H1 (cell line): ENCODE results near the gene CTH. TPM values are rescaled to one million over a fixed set of nuclear protein-coding genes. Genes with fewer than 3 reads are reported as not detected.

Experiments
- CTCF ChIA-PET: fragments of 300-600 bp; sonication (Branson Sonifier 250); formaldehyde crosslinking; loops from one replicate; lab custom pipeline; 2021; ENCODE audit not compliant: partially characterized antibody; lab: Charles Lee
- POLR2A ChIA-PET: fragments of 300-600 bp; sonication (Branson Sonifier 250); formaldehyde crosslinking; loops from one replicate; lab custom pipeline; 2021; ENCODE audit warnings: inconsistent platforms; ENCODE audit not compliant: partially characterized antibody; lab: Charles Lee
- DNase-seq, 2 experiments: peaks; one replicate each; pipeline versions ENCODE4 v3.0.0 to v3.0.0-alpha.2; 2010 to 2022; ENCODE audit warnings: low spot score in 2 of 2, low read depth in 1 of 2, mixed read lengths in 1 of 2
- FAIRE-seq: peaks from 2 replicates; lab custom pipeline; 2011; peaks lifted over from hg19 to GRCh38; lab: Jason Lieb, UNC
- H2AFZ ChIP-seq: 2 replicates; pipeline ENCODE4 v1.8.1; 2012; ENCODE audit warnings: low read length, inconsistent platforms
- H2AK5ac ChIP-seq: 2 replicates; pipeline ENCODE4 v1.6.1; 2013; ENCODE audit warnings: low read depth, low read length
- H2BK120ac ChIP-seq: replicated peaks from 2 replicates; pipeline ENCODE3; 2013; ENCODE audit warnings: low read depth, low read length, inconsistent platforms
- H2BK12ac ChIP-seq: 2 replicates; pipeline ENCODE4 v1.6.1; 2013; ENCODE audit warnings: low read depth, low read length
- H2BK15ac ChIP-seq: 2 replicates; pipeline ENCODE4 v1.6.1; 2013; ENCODE audit warnings: low read length
- H2BK20ac ChIP-seq: 2 replicates; pipeline ENCODE4 v1.6.1; 2013; ENCODE audit warnings: low read length
- H2BK5ac ChIP-seq: 2 replicates; pipeline ENCODE4 v1.6.1; 2013; ENCODE audit warnings: low read depth, low read length
- H3K14ac ChIP-seq: 2 replicates; pipeline ENCODE4 v1.6.1; 2013; ENCODE audit warnings: inconsistent platforms; ENCODE audit not compliant: insufficient read length
- H3K18ac ChIP-seq: 2 replicates; pipeline ENCODE4 v1.6.1; 2013; ENCODE audit warnings: low read length; ENCODE audit errors: extremely low read depth
- H3K23ac ChIP-seq: 2 replicates; pipeline ENCODE4 v1.6.1; 2013; ENCODE audit warnings: inconsistent platforms; ENCODE audit not compliant: insufficient read length
- H3K23me2 ChIP-seq: 2 replicates; pipeline ENCODE4 v1.6.1; 2013; ENCODE audit warnings: low read depth, low read length
- H3K27ac ChIP-seq: 2 replicates; pipeline ENCODE4 v1.6.1; 2011; ENCODE audit warnings: low read depth, low read length, inconsistent platforms
- H3K27me3 ChIP-seq, 4 experiments: replicated peaks in 1 of 4; 1 replicate in 1 of 4; 2 replicates in 3 of 4; pipeline versions ENCODE4 v1.6.1 to v1.8.1; 2011 to 2013; ENCODE audit warnings: low read length in 3 of 4, mild to moderate bottlenecking in 3 of 4, inconsistent platforms in 2 of 4, mixed read lengths in 2 of 4, moderate library complexity in 1 of 4; ENCODE audit not compliant: control insufficient read depth in 3 of 4, insufficient read depth in 3 of 4; ENCODE audit errors: extremely low read depth in 1 of 4
- H3K36me3 ChIP-seq, 4 experiments: 2 replicates each; pipeline versions ENCODE4 v1.6.1 to v1.8.1; 2011 to 2013; ENCODE audit warnings: mild to moderate bottlenecking in 4 of 4, low read length in 3 of 4, moderate library complexity in 2 of 4, control low read depth in 1 of 4, inconsistent platforms in 1 of 4; ENCODE audit not compliant: insufficient read depth in 4 of 4, control insufficient read depth in 2 of 4
- H3K4ac ChIP-seq: replicated peaks from 2 replicates; pipeline ENCODE3; 2013; ENCODE audit warnings: low read length, low read depth, mixed read lengths, inconsistent platforms; ENCODE audit not compliant: insufficient read length
- H3K4me1 ChIP-seq, 4 experiments: replicated peaks in 1 of 4; 1 replicate in 1 of 4; 2 replicates in 3 of 4; pipeline versions ENCODE4 v1.6.1 to v1.8.1; 2011 to 2013; ENCODE audit warnings: low read length in 3 of 4, inconsistent platforms in 2 of 4, mixed read lengths in 1 of 4; ENCODE audit not compliant: insufficient read depth in 4 of 4, control insufficient read depth in 3 of 4
- H3K4me2 ChIP-seq, 2 experiments: 2 replicates each; pipeline versions ENCODE4 v1.6.1 to v1.8.1; 2011 to 2013; ENCODE audit warnings: low read depth in 2 of 2, low read length in 2 of 2, control low read depth in 1 of 2, inconsistent platforms in 1 of 2, mild to moderate bottlenecking in 1 of 2; ENCODE audit not compliant: insufficient read depth in 1 of 2
- H3K4me3 ChIP-seq, 4 experiments: fragments of 200-600, 300-600 bp in 1 of 4; sonication (generic), shearing (Covaris generic), sonication (Bioruptor Twin) in 1 of 4; 2 replicates each; pipeline versions ENCODE4 v1.5.1 to v1.8.1; 2011 to 2016; ENCODE audit warnings: low read length in 4 of 4, low read depth in 3 of 4, control low read depth in 2 of 4, inconsistent platforms in 2 of 4, mild to moderate bottlenecking in 2 of 4, mixed read lengths in 1 of 4, moderate library complexity in 1 of 4; ENCODE audit not compliant: insufficient read depth in 2 of 4; ENCODE audit errors: extremely low read depth in 1 of 4
- H3K56ac ChIP-seq: replicated peaks from 2 replicates; pipeline ENCODE3; 2013; ENCODE audit warnings: low read depth, mild to moderate bottlenecking, mixed read lengths, low read length, inconsistent platforms; ENCODE audit not compliant: insufficient read length
- H3K79me1 ChIP-seq: 2 replicates; pipeline ENCODE4 v1.6.1; 2013; ENCODE audit warnings: low read depth, low read length, control low read depth
- H3K79me2 ChIP-seq, 2 experiments: 2 replicates each; pipeline versions ENCODE4 v1.6.1 to v1.8.1; 2012 to 2013; ENCODE audit warnings: low read length in 2 of 2, mild to moderate bottlenecking in 2 of 2, inconsistent platforms in 1 of 2; ENCODE audit not compliant: insufficient read depth in 2 of 2, control insufficient read depth in 1 of 2
- H3K9ac ChIP-seq, 4 experiments: replicated peaks in 1 of 4; 1 replicate in 1 of 4; 2 replicates in 3 of 4; pipeline versions ENCODE4 v1.6.1 to v1.8.1; 2011 to 2013; ENCODE audit warnings: low read depth in 3 of 4, low read length in 3 of 4, control low read depth in 2 of 4, mild to moderate bottlenecking in 2 of 4, moderate library complexity in 2 of 4, inconsistent platforms in 1 of 4; ENCODE audit errors: extremely low read depth in 1 of 4
- H3K9me3 ChIP-seq, 2 experiments: 2 replicates each; pipeline versions ENCODE4 v1.6.1 to v1.8.1; 2012 to 2013; ENCODE audit warnings: mild to moderate bottlenecking in 2 of 2, moderate library complexity in 2 of 2, control low read depth in 1 of 2, inconsistent platforms in 1 of 2, low read depth in 1 of 2, low read length in 1 of 2, mixed read lengths in 1 of 2; ENCODE audit not compliant: insufficient read depth in 2 of 2
- H4K20me1 ChIP-seq, 2 experiments: replicated peaks in 1 of 2; 2 replicates each; pipeline versions ENCODE3 to v1.8.1; 2011 to 2013; ENCODE audit warnings: inconsistent platforms in 2 of 2, low read length in 2 of 2, mild to moderate bottlenecking in 1 of 2; ENCODE audit not compliant: insufficient read depth in 2 of 2, control insufficient read depth in 1 of 2
- H4K5ac ChIP-seq: 2 replicates; pipeline ENCODE4 v1.6.1; 2013; ENCODE audit warnings: low read length, low read depth, mixed read lengths, inconsistent platforms; ENCODE audit not compliant: insufficient read length
- H4K8ac ChIP-seq: 2 replicates; pipeline ENCODE4 v1.8.0; 2013; ENCODE audit warnings: mild to moderate bottlenecking, moderate library complexity, low read length, inconsistent platforms; ENCODE audit not compliant: insufficient read depth; ENCODE audit errors: extremely low read depth
- H4K91ac ChIP-seq: replicated peaks from 2 replicates; pipeline ENCODE3; 2013; ENCODE audit warnings: low read length, mixed read lengths, inconsistent platforms; ENCODE audit not compliant: insufficient read length
- ASH2L ChIP-seq: fragments of 200-600, 300-600 bp; sonication (generic); IDR thresholded peaks from one replicate; pipeline ENCODE4 v1.7.1; 2017; ENCODE audit warnings: low read length
- CREB1 ChIP-seq: IDR thresholded peaks from 2 replicates; pipeline ENCODE4 v1.6.1; 2012; ENCODE audit warnings: inconsistent platforms
- E2F6 ChIP-seq: IDR thresholded peaks from 2 replicates; pipeline ENCODE4 v1.6.1; 2012; ENCODE audit warnings: inconsistent platforms
- EZH2 ChIP-seq: fragments of 200-600 bp; sonication (generic); IDR thresholded peaks from 2 replicates; pipeline ENCODE4 v1.7.1; 2012; ENCODE audit warnings: low read depth, mild to moderate bottlenecking, moderate library complexity, low read length, inconsistent platforms; ENCODE audit not compliant: severe bottlenecking
- FOSL1 ChIP-seq: IDR thresholded peaks from 2 replicates; pipeline ENCODE4 v1.6.1; 2011; ENCODE audit warnings: mild to moderate bottlenecking, low read depth, low read length, moderate library complexity; ENCODE audit not compliant: insufficient read depth
- HDAC2 ChIP-seq, 2 experiments: fragments of 300-600 bp in 1 of 2; sonication (generic) in 1 of 2; IDR thresholded peaks; 2 replicates each; pipeline ENCODE4 v1.6.1; 2011 to 2012; ENCODE audit warnings: low read depth in 2 of 2, low read length in 2 of 2, mild to moderate bottlenecking in 2 of 2, moderate library complexity in 2 of 2, borderline replicate concordance in 1 of 2, inconsistent platforms in 1 of 2
- NRF1 ChIP-seq: IDR thresholded peaks from 2 replicates; pipeline ENCODE4 v1.6.1; 2011; ENCODE audit warnings: mild to moderate bottlenecking, low read depth, low read length, improper control_type of control experiment
- RBBP5 ChIP-seq: IDR thresholded peaks from 2 replicates; pipeline ENCODE4 v1.7.1; 2012; ENCODE audit warnings: low read depth, mild to moderate bottlenecking, inconsistent platforms, low read length, moderate library complexity, borderline replicate concordance
- RFX5 ChIP-seq: IDR thresholded peaks from 2 replicates; pipeline ENCODE4 v1.6.1; 2011; ENCODE audit warnings: low read depth, low read length, improper control_type of control experiment, borderline replicate concordance
- SIN3A ChIP-seq, 2 experiments: IDR thresholded peaks in 1 of 2; conservative IDR thresholded peaks in 1 of 2; 2 replicates each; pipeline ENCODE4 v1.6.1; 2011 to 2012; ENCODE audit warnings: low read length in 2 of 2, improper control_type of control experiment in 1 of 2, low read depth in 1 of 2, mild to moderate bottlenecking in 1 of 2
- SUZ12 ChIP-seq: fragments of 200-600 bp; sonication (generic); IDR thresholded peaks from 2 replicates; pipeline ENCODE4 v1.6.1; 2012; ENCODE audit warnings: mild to moderate bottlenecking, inconsistent platforms, low read length, moderate library complexity, mixed read lengths
- WGBS, 2 experiments: shearing (Covaris generic) in 1 of 2; methylation state at CpG; one replicate each; pipeline versions ENCODE4 v1.1.6 to v1.1.7; 2013 to 2015; ENCODE audit warnings: low lambda C conversion rate in 2 of 2, mixed read lengths in 2 of 2, inconsistent platforms in 1 of 2, low coverage in 1 of 2, missing lambda C conversion rate in 1 of 2; ENCODE audit not compliant: insufficient replicate concordance in 2 of 2, insufficient coverage in 1 of 2, insufficient read length in 1 of 2; ENCODE audit errors: extremely low coverage in 1 of 2, missing lambda C conversion rate in 1 of 2; 5-methylcytosine and 5-hydroxymethylcytosine counted together
- polyA plus RNA-seq, 7 experiments: library from polyadenylated mRNA; depleted of rRNA in 3 of 7; stranded (reverse) in 5 of 7; unstranded in 2 of 7; fragments of >200 nt in 5 of 7; fragments of 200-250 nt in 2 of 7; gene quantifications; 1 replicate in 5 of 7; 2 replicates in 1 of 7; 4 replicates in 1 of 7; pipeline versions ENCODE4 v1.2.1 to v1.2.3, GENCODE V29; 2011 to 2013; ENCODE audit warnings: missing spikeins in 2 of 7, mixed read lengths in 2 of 7
- total RNA-seq: library from RNA; stranded (reverse); fragmentation: NEBNext Ultra II Directional; extraction: Animal tissue kit (Norgen Biotek cat#: 25700); gene quantifications from 2 replicates; pipeline ENCODE4 v1.2.1, GENCODE V29; 2021

CTH gene
- total and polyA plus RNA-seq, 2 of the 8 experiments (the other 6 are each of a cell fraction or from before 2014, with no cell fraction given), result 31.7 to 33.2 TPM

DNA sequence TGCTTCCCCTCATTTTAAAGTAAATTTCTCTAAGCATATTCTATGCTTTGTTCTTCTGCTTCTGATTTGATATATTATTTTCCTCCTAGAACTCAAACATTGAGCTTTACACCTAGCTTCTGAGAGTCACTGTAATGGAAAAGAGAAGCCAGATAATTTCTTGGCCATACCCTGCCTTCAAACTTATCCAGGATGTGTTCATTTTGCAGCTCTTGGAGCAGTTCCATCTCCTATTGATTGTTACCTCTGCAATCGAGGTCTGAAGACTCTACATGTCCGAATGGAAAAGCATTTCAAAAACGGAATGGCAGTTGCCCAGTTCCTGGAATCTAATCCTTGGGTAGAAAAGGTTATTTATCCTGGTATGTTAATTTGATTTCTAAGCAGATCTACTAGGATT is 20.8 kb downstream of the CTH start:
- Histone ChIP-seq H2BK12ac (no peak overlapping the region), H3K56ac (no peak overlapping the region), H2AFZ (no peak overlapping the region), H3K79me2 (no peaks in the 10 kb centered on the region), H4K20me1 (no peaks in the 10 kb centered on the region), H3K9ac (no peak overlapping the region), H3K23me2 (no peaks in the 10 kb centered on the region), H4K8ac (no peak overlapping the region), H3K23ac (no peak overlapping the region), H4K5ac (no peak overlapping the region), H3K4me3 (no peak overlapping the region), H2BK5ac (no peak overlapping the region), H3K18ac (no peak overlapping the region), H3K9me3 (no peaks in the 10 kb centered on the region), H2AK5ac (no peak overlapping the region), H3K36me3 (peaks cover 6 to 86% (median 42%) of the 10 kb centered on the region in 4 experiments), H2BK15ac (no peak overlapping the region), H3K79me1 (no peaks in the 10 kb centered on the region), H3K4me2 (no peak overlapping the region), H3K4me1 (no peaks in the 10 kb centered on the region), H4K91ac (no peak overlapping the region), H3K27ac (no peak overlapping the region), H3K14ac (no peak overlapping the region), H3K27me3 (no peaks in the 10 kb centered on the region), H3K4ac (no peak overlapping the region), H2BK20ac (no peak overlapping the region), H2BK120ac (no peak overlapping the region)
- ChIA-PET POLR2A (interaction anchor here (0.8 to 4.5 kb wide), 3 partner anchors 10 to 21 kb away, joined by 4 to 19 read pairs (median 8); partner anchors contain the start of gene CTH), CTCF (interaction anchor here (0.6 kb wide), 1 partner anchor 225 kb away, joined by 3 read pairs; no protein-coding TSS in a partner anchor)
- DNase-seq, result no peak
- FAIRE-seq, result no peak
- 88% methylated on average over 3 of the region's 3 CpGs; no CpG with 5 or more reads in 1 of the 2 experiments for WGBS, 2 experiments
- TF ChIP-seq SUZ12 (no peak), ASH2L (no peak), NRF1 (no peak), FOSL1 (no peak), CREB1 (no peak), SIN3A (conservative IDR thresholded peaks at IDR 0.05 in 1 of 2, IDR thresholded peaks at IDR 0.05 in 1 of 2; ENCODE audit: low read depth in 1 of 2, low read length in 2 of 2) (no peak), HDAC2 (IDR thresholded peaks at IDR 0.05; ENCODE audit: borderline replicate concordance in 1 of 2, low read depth in 2 of 2, low read length in 2 of 2) (no peak), RBBP5 (no peak), E2F6 (no peak), EZH2 (no peak), RFX5 (no peak)
